Right forelimb (tissue), 1 donor: ENCODE results near the gene ADCY4.
"Not testable (repeated sequence)": the region's sequence is repeated elsewhere in the genome, so short reads cannot be mapped to it uniquely, and the experiment has no call there.

ENCODE experiments used
- DNase-seq: peaks from one replicate; pipeline ENCODE4 v3.0.0-alpha.2; 2018

Gene ADCY4

GRCh38 chr14:24337824-24338175, 2.9 kb upstream of the ADCY4 start:
- DNase-seq, result no peak

GRCh38 chr14:24337144-24337823, 2.4 kb upstream of the ADCY4 start:
- no peak for DNase-seq

GRCh38 chr14:24335461-24336171, 745 bp upstream of the ADCY4 start:
- no peak for DNase-seq

GRCh38 chr14:24332268-24332993, 2.4 kb downstream of the ADCY4 start:
- DNase-seq, result peak; percentile 68

- no peak for DNase-seq
These were observed 3.1 kb downstream of the ADCY4 start for GRCh38 chr14:24331731-24332267.

GRCh38 chr14:24330973-24331674, 3.7 kb downstream of the ADCY4 start:
- DNase-seq, result no peak

- no peak for DNase-seq
These were observed 5.1 kb downstream of the ADCY4 start for GRCh38 chr14:24329736-24330135.

GRCh38 chr14:24329073-24329663, 5.7 kb downstream of the ADCY4 start:
- DNase-seq, result no peak

GRCh38 chr14:24327914-24328313, 7.0 kb downstream of the ADCY4 start:
- DNase-seq, result not testable (repeated sequence)

- DNase-seq, result no peak
These were observed 7.6 kb downstream of the ADCY4 start for GRCh38 chr14:24327303-24327702.

GRCh38 chr14:24325963-24326362, 8.9 kb downstream of the ADCY4 start:
- DNase-seq, result no peak

- no peak for DNase-seq
These were observed 9.8 kb downstream of the ADCY4 start for GRCh38 chr14:24325041-24325530.

GRCh38 chr14:24324024-24324423, 10.8 kb downstream of the ADCY4 start:
- DNase-seq, result no peak

- no peak for DNase-seq
These were observed 11.5 kb downstream of the ADCY4 start for GRCh38 chr14:24323341-24323740.

GRCh38 chr14:24322672-24323071, 12.2 kb downstream of the ADCY4 start:
- DNase-seq, result no peak

- no peak for DNase-seq
These were observed 13.5 kb downstream of the ADCY4 start for GRCh38 chr14:24321212-24321975.

GRCh38 chr14:24317141-24317928, 17.5 kb downstream of the ADCY4 start:
- no peak for DNase-seq

GRCh38 chr14:24316597-24316950, 18.3 kb downstream of the ADCY4 start:
- DNase-seq, result no peak

GRCh38 chr14:24315807-24316596, 18.9 kb downstream of the ADCY4 start:
- DNase-seq, result no peak

- DNase-seq, result no peak
These were observed 19.5 kb downstream of the ADCY4 start for GRCh38 chr14:24315243-24315806.
